ENCODE measurements around the gene FBXO11.

Gene FBXO11

GRCh38 chr2:47808614-47809013 is 97.7 kb downstream of the FBXO11 start:
- Histone ChIP-seq H3K4me2 (ENCODE audit: low read depth, low read length) (no peak overlapping the region), H2AFZ (ENCODE audit: low read length) (no peak overlapping the region), H4K20me1 (ENCODE audit: insufficient read depth, low read length) (peaks cover 4% of the 10 kb centered on the region; the same call in 1 of the 2 replicates), H3K27ac (ENCODE audit: low read length) (no peak overlapping the region), H3K36me3 (replicated peaks; ENCODE audit: insufficient read depth, low read length) (peaks cover 38% of the 10 kb centered on the region), H3K4me1 (ENCODE audit: low read length) (no peaks in the 10 kb centered on the region), H3K4me3 (ENCODE audit: low read length) (no peak overlapping the region), H3K9ac (ENCODE audit: low read length) (no peak overlapping the region), H3K79me2 (ENCODE audit: low read length) (0 out of 2 replicates have a peak, but pooled peaks cover 11% of the 10 kb centered on the region), H3K9me2 (replicated peaks; ENCODE audit: insufficient read depth, low read length) (no peaks in the 10 kb centered on the region), H3K27me3 (replicated peaks; ENCODE audit: insufficient read depth, low read length) (no peaks in the 10 kb centered on the region), H3F3A (ENCODE audit: insufficient read depth, low read length) (peaks cover 18% of the 10 kb centered on the region; the same call in 1 of the 2 replicates), H3K9me3 (replicated peaks; ENCODE audit: insufficient read depth, low read length) (no peaks in the 10 kb centered on the region)
- DNase-seq = no peak
- no peak for TF ChIP-seq EZH2phosphoT487 (IDR thresholded peaks at IDR 0.05; ENCODE audit: low read length)
- no peak for TF ChIP-seq CTCF (IDR thresholded peaks at IDR 0.05; ENCODE audit: low read length)
- TF ChIP-seq EZH2 (optimal IDR thresholded peaks at IDR 0.05; ENCODE audit: low read depth, low read length) = no peak

GRCh38 chr2:47805850-47806249 is 100.4 kb downstream of the FBXO11 start:
- H3K27me3 ChIP-seq (replicated peaks; ENCODE audit: insufficient read depth, low read length) = no peaks in the 10 kb centered on the region
- no peaks in the 10 kb centered on the region for H3K9me2 ChIP-seq (replicated peaks; ENCODE audit: insufficient read depth, low read length)
- H3K79me2 ChIP-seq (ENCODE audit: low read length) = peaks cover 38% of the 10 kb centered on the region
- H2AFZ ChIP-seq (ENCODE audit: low read length) = no peak overlapping the region
- no peak for DNase-seq
- peaks cover 4% of the 10 kb centered on the region; the same call in 1 of the 2 replicates for H4K20me1 ChIP-seq (ENCODE audit: insufficient read depth, low read length)
- 0 out of 2 replicates have a peak, but pooled peaks cover 13% of the 10 kb centered on the region for H3F3A ChIP-seq (ENCODE audit: insufficient read depth, low read length)
- no peaks in the 10 kb centered on the region for H3K4me1 ChIP-seq (ENCODE audit: low read length)
- no peak for TF ChIP-seq CTCF (IDR thresholded peaks at IDR 0.05; ENCODE audit: low read length)
- no peak for TF ChIP-seq EZH2 (optimal IDR thresholded peaks at IDR 0.05; ENCODE audit: low read depth, low read length)
- TF ChIP-seq EZH2phosphoT487 (IDR thresholded peaks at IDR 0.05; ENCODE audit: low read length) = no peak
- H3K27ac ChIP-seq (ENCODE audit: low read length) = no peak overlapping the region
- H3K4me3 ChIP-seq (ENCODE audit: low read length) = no peak overlapping the region
- H3K9me3 ChIP-seq (replicated peaks; ENCODE audit: insufficient read depth, low read length) = no peaks in the 10 kb centered on the region
- no peak overlapping the region for H3K4me2 ChIP-seq (ENCODE audit: low read depth, low read length)
- H3K9ac ChIP-seq (ENCODE audit: low read length) = no peak overlapping the region
- H3K36me3 ChIP-seq (replicated peaks; ENCODE audit: insufficient read depth, low read length) = peaks cover 49% of the 10 kb centered on the region

- H3K79me2 ChIP-seq (ENCODE audit: low read length) = peaks cover 59% of the 10 kb centered on the region
These were observed 102.5 kb downstream of the FBXO11 start for GRCh38 chr2:47803770-47804169.

More at GRCh38 chr2:47803770-47804169, 102.5 kb downstream of the FBXO11 start:
- H3K9me3 ChIP-seq (replicated peaks; ENCODE audit: insufficient read depth, low read length) = no peaks in the 10 kb centered on the region
- no peak overlapping the region for H3K4me2 ChIP-seq (ENCODE audit: low read depth, low read length)
- H2AFZ ChIP-seq (ENCODE audit: low read length) = no peak overlapping the region
- H3K9ac ChIP-seq (ENCODE audit: low read length) = no peak overlapping the region
- no peak for TF ChIP-seq EZH2phosphoT487 (IDR thresholded peaks at IDR 0.05; ENCODE audit: low read length)
- TF ChIP-seq CTCF (IDR thresholded peaks at IDR 0.05; ENCODE audit: low read length) = no peak
- TF ChIP-seq EZH2 (optimal IDR thresholded peaks at IDR 0.05; ENCODE audit: low read depth, low read length) = no peak
- DNase-seq = no peak
- H3K9me2 ChIP-seq (replicated peaks; ENCODE audit: insufficient read depth, low read length) = no peaks in the 10 kb centered on the region
- no peak overlapping the region for H3K27ac ChIP-seq (ENCODE audit: low read length)
- no peak overlapping the region for H3K4me3 ChIP-seq (ENCODE audit: low read length)
- no peaks in the 10 kb centered on the region for H3K27me3 ChIP-seq (replicated peaks; ENCODE audit: insufficient read depth, low read length)
- peaks cover 4% of the 10 kb centered on the region; the same call in 1 of the 2 replicates for H4K20me1 ChIP-seq (ENCODE audit: insufficient read depth, low read length)
- 0 out of 2 replicates have a peak, but pooled peaks cover 13% of the 10 kb centered on the region for H3F3A ChIP-seq (ENCODE audit: insufficient read depth, low read length)
- H3K36me3 ChIP-seq (replicated peaks; ENCODE audit: insufficient read depth, low read length) = peaks cover 59% of the 10 kb centered on the region
- no peaks in the 10 kb centered on the region for H3K4me1 ChIP-seq (ENCODE audit: low read length)
